Hepatic stellate cell (primary cell): ENCODE data around the gene VPS45.

Source experiments
- DNase-seq: peaks from one replicate; pipeline ENCODE4 v3.0.0; 2011; ENCODE audit warnings: low spot score

VPS45 gene

GRCh38 chr1:150194381-150195031, 126.9 kb downstream of the VPS45 start:
- peak; percentile 22 for DNase-seq
